DND-41 (cell line): ENCODE measurements around the gene SPEF2.

Experiments
- ATAC-seq: fragments of 200-7000 bp; cut with Tn5 transposase; 3 replicates; pipeline ENCODE4 v1.9.1; 2021; ENCODE audit warnings: low read depth; ENCODE audit not compliant: insufficient read depth
- DNase-seq: peaks from one replicate; pipeline ENCODE4 v3.0.0-alpha.2; 2020
- H2AFZ ChIP-seq: 2 replicates; pipeline ENCODE4 v1.6.0; 2012; ENCODE audit warnings: low read depth, low read length
- H3K27ac ChIP-seq: 2 replicates; pipeline ENCODE4 v1.5.1; 2012; ENCODE audit warnings: low read length, inconsistent platforms
- H3K27me3 ChIP-seq: fragments of 200-600 bp; sonication (generic); 2 replicates; pipeline ENCODE4 v1.6.0; 2012; ENCODE audit warnings: low read length, mild to moderate bottlenecking, inconsistent platforms; ENCODE audit not compliant: insufficient read depth, poor library complexity
- H3K36me3 ChIP-seq: 2 replicates; pipeline ENCODE4 v1.5.1; 2012; ENCODE audit warnings: low read length, inconsistent platforms; ENCODE audit not compliant: insufficient read depth
- H3K4me1 ChIP-seq: 2 replicates; pipeline ENCODE4 v1.5.1; 2012; ENCODE audit warnings: mild to moderate bottlenecking, low read length; ENCODE audit not compliant: insufficient read depth
- H3K4me2 ChIP-seq: 2 replicates; pipeline ENCODE4 v1.6.0; 2012; ENCODE audit warnings: mild to moderate bottlenecking, moderate library complexity, low read length, inconsistent platforms; ENCODE audit not compliant: insufficient read depth
- H3K4me3 ChIP-seq, 2 experiments: fragments of 200-600 bp in 1 of 2; shearing (Covaris generic) in 1 of 2; 2 replicates each; pipeline ENCODE4 v1.5.1; 2012 to 2016; ENCODE audit warnings: inconsistent platforms in 2 of 2, low read length in 2 of 2, mild to moderate bottlenecking in 2 of 2, low read depth in 1 of 2, moderate library complexity in 1 of 2
- H3K79me2 ChIP-seq: 2 replicates; pipeline ENCODE4 v1.6.0; 2012; ENCODE audit warnings: low read length, inconsistent platforms; ENCODE audit not compliant: insufficient read depth
- H3K9ac ChIP-seq: 2 replicates; pipeline ENCODE4 v1.6.0; 2012; ENCODE audit warnings: low read depth, mild to moderate bottlenecking, inconsistent platforms, low read length, moderate library complexity
- H3K9me3 ChIP-seq: 2 replicates; pipeline ENCODE4 v1.5.1; 2012; ENCODE audit warnings: low read length, moderate library complexity, mild to moderate bottlenecking, inconsistent platforms; ENCODE audit not compliant: insufficient read depth, severe bottlenecking
- H4K20me1 ChIP-seq: 2 replicates; pipeline ENCODE4 v1.6.0; 2012; ENCODE audit warnings: low read length; ENCODE audit not compliant: insufficient read depth
- EZH2 ChIP-seq: IDR thresholded peaks from 3 replicates; pipeline ENCODE4 v1.6.1; 2012; ENCODE audit warnings: borderline replicate concordance, low read depth, mild to moderate bottlenecking, moderate library complexity, low read length, inconsistent platforms; ENCODE audit not compliant: severe bottlenecking
- TF ChIP-seq, protein P1 (sequence below): IDR thresholded peaks from 2 replicates; pipeline ENCODE4 v1.5.1; 2012; ENCODE audit warnings: borderline replicate concordance, low read length, moderate library complexity, mild to moderate bottlenecking; ENCODE audit not compliant: poor library complexity, severe bottlenecking; ENCODE audit errors: extremely low read depth

Gene SPEF2

DNA sequence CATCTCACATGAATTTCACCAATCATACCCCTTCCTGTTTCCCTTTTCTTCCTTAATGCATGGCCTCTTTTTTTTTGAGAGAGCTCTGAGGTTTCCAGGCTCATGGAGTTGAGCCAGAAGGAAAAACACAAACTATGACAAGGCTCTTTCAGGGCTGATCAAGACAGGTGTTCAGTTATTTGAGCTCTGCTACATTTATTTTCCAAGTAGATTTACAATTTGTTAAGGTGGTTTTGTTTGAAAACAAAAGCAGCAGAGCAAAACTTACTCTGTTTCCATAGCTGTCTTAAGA, 176.6 kb downstream of the SPEF2 start:
- H3K9ac ChIP-seq, result no peak overlapping the region
- H3K27ac ChIP-seq, result peak overlapping the region; percentile 27
- H3K4me1 ChIP-seq, result peaks cover 39% of the 10 kb centered on the region
- no peaks in the 10 kb centered on the region for H3K36me3 ChIP-seq
- no peak for DNase-seq
- TF ChIP-seq, protein P1, sequence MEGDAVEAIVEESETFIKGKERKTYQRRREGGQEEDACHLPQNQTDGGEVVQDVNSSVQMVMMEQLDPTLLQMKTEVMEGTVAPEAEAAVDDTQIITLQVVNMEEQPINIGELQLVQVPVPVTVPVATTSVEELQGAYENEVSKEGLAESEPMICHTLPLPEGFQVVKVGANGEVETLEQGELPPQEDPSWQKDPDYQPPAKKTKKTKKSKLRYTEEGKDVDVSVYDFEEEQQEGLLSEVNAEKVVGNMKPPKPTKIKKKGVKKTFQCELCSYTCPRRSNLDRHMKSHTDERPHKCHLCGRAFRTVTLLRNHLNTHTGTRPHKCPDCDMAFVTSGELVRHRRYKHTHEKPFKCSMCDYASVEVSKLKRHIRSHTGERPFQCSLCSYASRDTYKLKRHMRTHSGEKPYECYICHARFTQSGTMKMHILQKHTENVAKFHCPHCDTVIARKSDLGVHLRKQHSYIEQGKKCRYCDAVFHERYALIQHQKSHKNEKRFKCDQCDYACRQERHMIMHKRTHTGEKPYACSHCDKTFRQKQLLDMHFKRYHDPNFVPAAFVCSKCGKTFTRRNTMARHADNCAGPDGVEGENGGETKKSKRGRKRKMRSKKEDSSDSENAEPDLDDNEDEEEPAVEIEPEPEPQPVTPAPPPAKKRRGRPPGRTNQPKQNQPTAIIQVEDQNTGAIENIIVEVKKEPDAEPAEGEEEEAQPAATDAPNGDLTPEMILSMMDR, result no peak
- TF ChIP-seq EZH2, result no peak
- no peaks in the 10 kb centered on the region for H3K9me3 ChIP-seq
- no peaks in the 10 kb centered on the region for H4K20me1 ChIP-seq
- H3K4me2 ChIP-seq, result no peak overlapping the region
- H2AFZ ChIP-seq, result no peak overlapping the region
- ATAC-seq, result no peak
- H3K4me3 ChIP-seq, result no peak overlapping the region
- no peaks in the 10 kb centered on the region for H3K27me3 ChIP-seq
- H3K79me2 ChIP-seq, result no peaks in the 10 kb centered on the region

DNA sequence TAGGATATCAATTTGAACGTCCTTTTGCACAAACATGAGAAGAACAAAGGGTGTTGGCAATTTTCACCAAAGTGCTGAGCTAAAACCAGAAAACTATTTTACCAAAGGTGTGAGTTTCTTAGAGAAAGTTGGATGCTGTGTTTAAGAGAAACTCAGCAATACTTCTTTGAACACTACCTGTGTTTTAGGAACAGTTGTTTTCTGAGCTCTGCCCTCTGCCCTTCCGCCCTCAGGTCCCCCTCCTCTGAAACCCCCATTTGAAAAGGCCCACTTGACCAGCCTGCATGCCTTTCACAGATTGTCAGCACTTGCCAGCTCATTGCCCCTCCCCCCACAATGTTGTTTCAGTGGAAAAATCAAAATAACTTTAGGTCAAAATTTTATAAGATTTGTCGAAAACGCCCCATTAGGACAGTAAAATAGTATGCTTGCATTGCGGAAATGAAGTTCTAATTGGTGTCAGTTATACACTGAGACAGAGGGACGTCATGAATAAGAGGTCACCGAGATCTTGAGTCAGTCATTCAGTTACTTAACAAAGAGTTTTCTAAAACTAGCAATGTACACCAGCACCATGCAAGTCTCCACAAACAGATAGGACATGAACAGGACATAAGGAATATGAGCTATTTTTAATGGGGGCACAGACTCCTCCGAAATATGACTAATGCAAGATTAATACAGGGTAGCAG, 177.2 kb downstream of the SPEF2 start:
- TF ChIP-seq EZH2, result no peak
- TF ChIP-seq, protein P1, result no peak
- Histone ChIP-seq H3K9me3 (no peaks in the 10 kb centered on the region), H3K79me2 (no peaks in the 10 kb centered on the region), H3K36me3 (no peaks in the 10 kb centered on the region), H4K20me1 (no peaks in the 10 kb centered on the region), H2AFZ (no peak overlapping the region), H3K4me1 (peaks cover 39% of the 10 kb centered on the region), H3K4me2 (no peak overlapping the region), H3K4me3 (no peak overlapping the region), H3K27me3 (no peaks in the 10 kb centered on the region), H3K27ac (peak overlapping the region; percentile 27), H3K9ac (no peak overlapping the region)
- DNase-seq (no peak), ATAC-seq (no peak)

DNA sequence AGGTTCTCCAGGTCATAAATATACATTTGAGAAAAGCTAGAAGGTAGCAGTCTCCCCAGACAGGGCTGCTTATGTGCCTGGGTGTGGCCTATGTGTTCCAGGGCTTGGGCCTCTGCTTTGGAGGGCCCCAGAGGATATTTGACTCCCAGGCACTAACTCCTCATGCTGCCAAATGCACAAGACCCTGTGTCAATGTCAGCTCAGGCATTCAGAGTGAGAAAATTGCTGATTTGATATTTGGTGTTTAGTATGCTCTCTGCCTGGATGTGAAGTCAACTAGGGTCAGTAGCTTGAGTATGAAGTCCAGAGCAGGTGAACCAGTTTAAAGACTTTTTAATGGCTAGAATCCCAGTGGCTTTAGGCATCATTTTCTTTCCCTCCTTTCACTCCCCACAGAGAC, 181.5 kb downstream of the SPEF2 start:
- no peak for ATAC-seq
- H3K9ac ChIP-seq, result no peak overlapping the region
- no peak overlapping the region for H3K4me2 ChIP-seq
- no peak overlapping the region for H2AFZ ChIP-seq
- no peak overlapping the region for H3K4me3 ChIP-seq
- no peaks in the 10 kb centered on the region for H3K36me3 ChIP-seq
- peaks cover 51% of the 10 kb centered on the region for H3K4me1 ChIP-seq
- H3K27me3 ChIP-seq, result no peaks in the 10 kb centered on the region
- H3K9me3 ChIP-seq, result no peaks in the 10 kb centered on the region
- no peaks in the 10 kb centered on the region for H3K79me2 ChIP-seq
- H4K20me1 ChIP-seq, result no peaks in the 10 kb centered on the region
- no peak for DNase-seq
- no peak for TF ChIP-seq EZH2
- TF ChIP-seq, protein P1, result no peak
- H3K27ac ChIP-seq, result no peak overlapping the region

DNA sequence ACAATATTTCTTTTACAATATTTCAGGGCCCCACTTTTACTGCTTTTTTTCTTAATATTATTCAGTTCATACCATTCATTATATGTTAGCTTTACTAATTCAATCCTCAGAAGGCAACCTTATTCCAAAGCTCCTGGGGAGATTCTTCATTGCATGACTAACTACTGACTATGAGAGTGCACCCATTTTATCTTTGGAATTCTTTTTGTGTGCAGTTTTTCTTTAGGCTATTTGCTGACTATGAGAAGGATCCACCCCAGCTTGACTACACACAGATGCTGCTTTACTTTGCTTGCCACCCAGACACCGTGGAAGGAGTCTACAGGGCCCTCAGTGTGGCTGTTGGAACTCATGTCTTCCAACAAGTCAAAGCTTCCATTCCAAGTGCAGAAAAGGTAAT, 182.1 kb downstream of the SPEF2 start:
- H3K36me3 ChIP-seq, result no peaks in the 10 kb centered on the region
- no peak overlapping the region for H2AFZ ChIP-seq
- H3K4me3 ChIP-seq, result no peak overlapping the region
- DNase-seq (no peak), ATAC-seq (no peak)
- no peak for TF ChIP-seq EZH2
- TF ChIP-seq, protein P1, result no peak
- H3K4me2 ChIP-seq, result no peak overlapping the region
- no peaks in the 10 kb centered on the region for H4K20me1 ChIP-seq
- no peaks in the 10 kb centered on the region for H3K9me3 ChIP-seq
- H3K27ac ChIP-seq, result no peak overlapping the region
- H3K27me3 ChIP-seq, result no peaks in the 10 kb centered on the region
- H3K79me2 ChIP-seq, result no peaks in the 10 kb centered on the region
- H3K9ac ChIP-seq, result no peak overlapping the region
- peaks cover 51% of the 10 kb centered on the region for H3K4me1 ChIP-seq
